HCT116 (cell line): ENCODE data around the gene CUEDC2. TPM values are rescaled to one million over a fixed set of nuclear protein-coding genes. Genes with fewer than 3 reads are reported as not detected.

ENCODE experiments used
- ATAC-seq: fragments of 200-7000 bp; cut with Tn5 transposase; 2 replicates; pipeline ENCODE4 v1.9.1; 2020; ENCODE audit warnings: mild to moderate bottlenecking, moderate library complexity
- BruUV-seq: library from RNA; stranded (reverse); fragments of 400-500 nt; replicated peaks from 2 replicates; lab custom pipeline; 2021; lab: Mats Ljungman, UMichigan
- CTCF ChIA-PET: fragments of 300-600 bp; sonication (Branson Sonifier 250); formaldehyde crosslinking; loops from one replicate; lab custom pipeline; 2021; ENCODE audit warnings: antibody characterized with exemption; lab: Charles Lee
- POLR2A ChIA-PET: fragments of 300-600, 350-600 bp; sonication (Branson Sonifier 250); formaldehyde crosslinking; loops from one replicate; lab custom pipeline; 2021; ENCODE audit warnings: antibody characterized with exemption; lab: Charles Lee
- RAD21 ChIA-PET, 2 experiments: fragments of 300-600 bp; sonication (Branson Sonifier 250); formaldehyde crosslinking; loops; one replicate each; lab custom pipeline; 2023; ENCODE audit warnings: low total read pairs in 2 of 2; ENCODE audit not compliant: uncharacterized antibody in 2 of 2, unreplicated experiment in 2 of 2, low non-redundant PET in 1 of 2; lab: Charles Lee
- DNase-seq: peaks from one replicate; pipeline ENCODE4 v3.0.0-alpha.2; 2010; ENCODE audit warnings: low read depth, low spot score
- H2AFZ ChIP-seq: fragments of 200-600 bp; shearing (Covaris generic), sonication (generic); 2 replicates; pipeline ENCODE4 v1.6.1; 2017; ENCODE audit warnings: low read depth, mixed run types, mixed read lengths, antibody characterized with exemption, low read length; ENCODE audit not compliant: poor library complexity, severe bottlenecking
- H3K27ac ChIP-seq: 2 replicates; pipeline ENCODE4 v1.5.1; 2012; ENCODE audit warnings: low read depth, low read length
- H3K27me3 ChIP-seq: fragments of 200-600 bp; sonication (generic); 2 replicates; pipeline ENCODE4 v1.6.1; 2016; ENCODE audit warnings: mixed run types, low read length, mixed read lengths; ENCODE audit not compliant: insufficient read depth
- H3K36me3 ChIP-seq, 2 experiments: fragments of 200-500 bp in 1 of 2; fragments of 200-600 bp in 1 of 2; sonication (Bioruptor generic) in 1 of 2; sonication (generic) in 1 of 2; 2 replicates each; pipeline versions ENCODE4 v1.5.1 to v1.6.1; 2014 to 2016; ENCODE audit warnings: low read length in 2 of 2, inconsistent platforms in 1 of 2, mixed read lengths in 1 of 2, mixed run types in 1 of 2; ENCODE audit not compliant: insufficient read depth in 2 of 2, control insufficient read depth in 1 of 2
- H3K4me1 ChIP-seq, 2 experiments: fragments of 200-600 bp in 1 of 2; sonication (generic) in 1 of 2; 2 replicates each; pipeline versions ENCODE4 v1.5.1 to v1.6.1; 2012 to 2017; ENCODE audit warnings: low read length in 2 of 2, inconsistent platforms in 1 of 2, mild to moderate bottlenecking in 1 of 2, mixed read lengths in 1 of 2, mixed run types in 1 of 2, moderate library complexity in 1 of 2; ENCODE audit not compliant: insufficient read depth in 2 of 2, control insufficient read depth in 1 of 2
- H3K4me2 ChIP-seq: fragments of 200-600 bp; sonication (generic); 2 replicates; pipeline ENCODE4 v1.6.1; 2017; ENCODE audit warnings: mixed run types, low read length, mixed read lengths
- H3K4me3 ChIP-seq, 2 experiments: fragments of 200-600 bp in 1 of 2; sonication (generic) in 1 of 2; replicated peaks in 1 of 2; 2 replicates each; pipeline ENCODE4 v1.5.1; 2011 to 2016; ENCODE audit warnings: low read length in 2 of 2, control low read depth in 1 of 2, low read depth in 1 of 2, mild to moderate bottlenecking in 1 of 2, mixed read lengths in 1 of 2, mixed run types in 1 of 2
- H3K79me2 ChIP-seq: fragments of 200-600 bp; sonication (generic); 2 replicates; pipeline ENCODE4 v1.6.1; 2017; ENCODE audit warnings: mild to moderate bottlenecking, mixed run types, low read length, moderate library complexity, mixed read lengths; ENCODE audit not compliant: insufficient read depth
- H3K9ac ChIP-seq: fragments of 200-600 bp; sonication (generic); 2 replicates; pipeline ENCODE4 v1.6.1; 2016; ENCODE audit warnings: low read length, mixed read lengths
- H3K9me2 ChIP-seq: fragments of 200-600 bp; sonication (generic), shearing (Covaris generic); 2 replicates; pipeline ENCODE4 v1.6.1; 2017; ENCODE audit warnings: mixed run types, mild to moderate bottlenecking, moderate library complexity; ENCODE audit not compliant: insufficient read depth
- H3K9me3 ChIP-seq, 2 experiments: fragments of 200-500 bp in 1 of 2; fragments of 200-600 bp in 1 of 2; sonication (Bioruptor generic) in 1 of 2; sonication (generic) in 1 of 2; 2 replicates each; pipeline ENCODE4 v1.6.1; 2014 to 2017; ENCODE audit warnings: low read length in 2 of 2, mixed read lengths in 2 of 2, inconsistent platforms in 1 of 2, low read depth in 1 of 2, mild to moderate bottlenecking in 1 of 2, mixed run types in 1 of 2, moderate library complexity in 1 of 2; ENCODE audit not compliant: control insufficient read depth in 1 of 2, insufficient read depth in 1 of 2
- H4K20me1 ChIP-seq: fragments of 200-600 bp; sonication (generic), shearing (Covaris generic); 2 replicates; pipeline ENCODE4 v1.6.1; 2017; ENCODE audit warnings: mixed run types, mild to moderate bottlenecking, moderate library complexity; ENCODE audit not compliant: insufficient read depth
- CEBPB ChIP-seq: IDR thresholded peaks from 2 replicates; pipeline ENCODE4 v1.6.1; 2012; ENCODE audit warnings: low read depth
- ELF1 ChIP-seq: IDR thresholded peaks from 2 replicates; pipeline ENCODE4 v1.6.1; 2012; ENCODE audit warnings: low read depth, borderline replicate concordance
- EZH2 ChIP-seq: fragments of 200-600 bp; sonication (generic); IDR thresholded peaks from 2 replicates; pipeline ENCODE4 v1.6.1; 2017; ENCODE audit warnings: antibody characterized with exemption, mixed run types
- EZH2phosphoT487 ChIP-seq: fragments of 200-600 bp; IDR thresholded peaks from 2 replicates; pipeline ENCODE4 v1.6.1; 2018; ENCODE audit warnings: antibody characterized with exemption, borderline replicate concordance
- FOSL1 ChIP-seq: IDR thresholded peaks from 2 replicates; pipeline ENCODE4 v1.6.1; 2012; ENCODE audit warnings: low read depth
- JUND ChIP-seq: IDR thresholded peaks from 2 replicates; pipeline ENCODE4 v1.6.1; 2012
- SIN3A ChIP-seq: IDR thresholded peaks from 2 replicates; pipeline ENCODE4 v1.6.1; 2012; ENCODE audit warnings: low read depth
- SP1 ChIP-seq: IDR thresholded peaks from 2 replicates; pipeline ENCODE4 v1.6.1; 2012; ENCODE audit warnings: low read depth
- SRF ChIP-seq: IDR thresholded peaks from 2 replicates; pipeline ENCODE4 v1.6.1; 2012; ENCODE audit warnings: low read depth
- ZFX ChIP-seq: fragments of 450-650 bp; IDR thresholded peaks from 2 replicates; pipeline ENCODE4 v1.6.1; 2017
- ZNF274 ChIP-seq: fragments of 200-500 bp; sonication (Bioruptor generic); IDR thresholded peaks from 2 replicates; pipeline ENCODE4 v1.6.1; 2014; ENCODE audit warnings: mild to moderate bottlenecking, low read depth, low read length, inconsistent platforms
- intact Hi-C: fragments of 100-400 bp; cut with micrococcal nuclease; formaldehyde crosslinking; loops from 2 replicates; pipeline ENCODE4 v1.10.0; 2022
- total RNA-seq: library from RNA; stranded (reverse); gene quantifications from one replicate; pipeline ENCODE4 v1.2.1, GENCODE V29; 2021; ENCODE audit not compliant: unreplicated experiment
- TF ChIP-seq, protein P1 (sequence below): IDR thresholded peaks from 2 replicates; pipeline ENCODE4 v1.6.1; 2012
- TF ChIP-seq, protein P2 (sequence below): IDR thresholded peaks from 2 replicates; pipeline ENCODE4 v1.6.1; 2012; ENCODE audit warnings: low read depth

The CUEDC2 gene
- total RNA-seq, 1 experiment from 2014 or later = 96.7 TPM

- ChIA-PET CTCF (interaction anchor here (1.1 kb wide), 1 partner anchor 12 kb away, joined by 4 read pairs; no protein-coding TSS in a partner anchor), RAD21 (no interaction called here), POLR2A (no interaction called here)
- no peak overlapping the region for H3K27ac ChIP-seq
- ATAC-seq (no peak), DNase-seq (no peak)
- no peak overlapping the region for H2AFZ ChIP-seq
- intact Hi-C loops = no loop called here
- no peak overlapping the region for H3K4me2 ChIP-seq
- no peaks in the 10 kb centered on the region for H3K9me3 ChIP-seq
- no peaks in the 10 kb centered on the region for H3K9me2 ChIP-seq
- no peaks in the 10 kb centered on the region for H3K79me2 ChIP-seq
- TF ChIP-seq FOSL1 = no peak
- TF ChIP-seq SIN3A = no peak
- TF ChIP-seq ZFX = no peak
- TF ChIP-seq ELF1 = no peak
- TF ChIP-seq EZH2phosphoT487 = no peak
- peaks cover 11 to 21% of the 10 kb centered on the region in 2 experiments for H3K4me1 ChIP-seq
- no peaks in the 10 kb centered on the region for H4K20me1 ChIP-seq
- no peaks in the 10 kb centered on the region for H3K36me3 ChIP-seq
- no peak overlapping the region for H3K4me3 ChIP-seq
- BruUV-seq = no TSS peak
- H3K9ac ChIP-seq = no peak overlapping the region
- H3K27me3 ChIP-seq = peaks cover 3% of the 10 kb centered on the region; the same call in 1 of the 2 replicates
Measured at GRCh38 chr10:102411341-102412255, 20.8 kb downstream of the CUEDC2 start.

DNA sequence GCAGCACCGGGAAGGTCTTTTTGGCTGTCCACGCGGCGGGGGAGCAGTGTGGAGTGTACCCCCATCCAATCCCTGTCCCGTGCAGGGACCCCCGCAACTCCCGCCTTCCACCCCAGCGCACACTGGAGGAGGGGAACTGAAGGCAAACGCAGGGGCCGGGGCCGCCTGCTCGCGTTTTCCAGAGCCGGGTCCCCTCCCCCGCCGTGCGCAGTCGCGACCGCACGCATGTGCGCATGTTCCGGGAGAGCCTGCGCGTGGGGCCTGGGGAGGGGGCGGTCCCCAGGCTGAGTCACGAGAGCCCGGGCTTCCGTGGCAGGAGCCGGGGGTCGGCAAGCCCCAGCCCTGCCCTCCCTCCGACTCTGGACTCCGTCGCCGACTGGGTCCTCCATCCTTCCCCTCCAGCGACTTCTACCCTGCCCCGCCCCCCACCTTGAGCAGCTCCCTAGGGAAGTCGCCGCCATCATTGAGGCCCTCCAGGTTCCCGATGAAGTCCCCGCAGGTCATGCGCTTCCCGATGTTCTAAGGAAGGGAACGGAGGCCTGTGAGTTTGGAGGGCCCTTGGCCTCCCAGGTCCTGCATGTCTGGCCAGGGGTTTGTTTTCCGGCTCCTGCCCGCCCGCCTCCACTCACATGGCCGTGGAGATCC lies 21.8 kb downstream of the CUEDC2 start:
- DNase-seq (no peak), ATAC-seq (no peak)
- no peaks in the 10 kb centered on the region for H4K20me1 ChIP-seq
- H3K27me3 ChIP-seq = peaks cover 3% of the 10 kb centered on the region; the same call in 1 of the 2 replicates
- H3K4me1 ChIP-seq = peaks cover 11 to 21% of the 10 kb centered on the region in 2 experiments
- no peak overlapping the region for H3K4me2 ChIP-seq
- no peak for TF ChIP-seq ZNF274
- no peak for TF ChIP-seq SRF
- TF ChIP-seq, protein P1, sequence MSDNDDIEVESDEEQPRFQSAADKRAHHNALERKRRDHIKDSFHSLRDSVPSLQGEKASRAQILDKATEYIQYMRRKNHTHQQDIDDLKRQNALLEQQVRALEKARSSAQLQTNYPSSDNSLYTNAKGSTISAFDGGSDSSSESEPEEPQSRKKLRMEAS = no peak
- no peak for TF ChIP-seq CEBPB
- no peak for TF ChIP-seq JUND
- no peak for TF ChIP-seq EZH2phosphoT487
- no peak for TF ChIP-seq EZH2
- TF ChIP-seq ZFX = no peak
- TF ChIP-seq, protein P2, sequence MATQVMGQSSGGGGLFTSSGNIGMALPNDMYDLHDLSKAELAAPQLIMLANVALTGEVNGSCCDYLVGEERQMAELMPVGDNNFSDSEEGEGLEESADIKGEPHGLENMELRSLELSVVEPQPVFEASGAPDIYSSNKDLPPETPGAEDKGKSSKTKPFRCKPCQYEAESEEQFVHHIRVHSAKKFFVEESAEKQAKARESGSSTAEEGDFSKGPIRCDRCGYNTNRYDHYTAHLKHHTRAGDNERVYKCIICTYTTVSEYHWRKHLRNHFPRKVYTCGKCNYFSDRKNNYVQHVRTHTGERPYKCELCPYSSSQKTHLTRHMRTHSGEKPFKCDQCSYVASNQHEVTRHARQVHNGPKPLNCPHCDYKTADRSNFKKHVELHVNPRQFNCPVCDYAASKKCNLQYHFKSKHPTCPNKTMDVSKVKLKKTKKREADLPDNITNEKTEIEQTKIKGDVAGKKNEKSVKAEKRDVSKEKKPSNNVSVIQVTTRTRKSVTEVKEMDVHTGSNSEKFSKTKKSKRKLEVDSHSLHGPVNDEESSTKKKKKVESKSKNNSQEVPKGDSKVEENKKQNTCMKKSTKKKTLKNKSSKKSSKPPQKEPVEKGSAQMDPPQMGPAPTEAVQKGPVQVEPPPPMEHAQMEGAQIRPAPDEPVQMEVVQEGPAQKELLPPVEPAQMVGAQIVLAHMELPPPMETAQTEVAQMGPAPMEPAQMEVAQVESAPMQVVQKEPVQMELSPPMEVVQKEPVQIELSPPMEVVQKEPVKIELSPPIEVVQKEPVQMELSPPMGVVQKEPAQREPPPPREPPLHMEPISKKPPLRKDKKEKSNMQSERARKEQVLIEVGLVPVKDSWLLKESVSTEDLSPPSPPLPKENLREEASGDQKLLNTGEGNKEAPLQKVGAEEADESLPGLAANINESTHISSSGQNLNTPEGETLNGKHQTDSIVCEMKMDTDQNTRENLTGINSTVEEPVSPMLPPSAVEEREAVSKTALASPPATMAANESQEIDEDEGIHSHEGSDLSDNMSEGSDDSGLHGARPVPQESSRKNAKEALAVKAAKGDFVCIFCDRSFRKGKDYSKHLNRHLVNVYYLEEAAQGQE = no peak
- no peak for TF ChIP-seq SP1
- no peak for TF ChIP-seq ELF1
- no peak overlapping the region for H3K4me3 ChIP-seq
- no TSS peak for BruUV-seq
- no peaks in the 10 kb centered on the region for H3K79me2 ChIP-seq
- no peaks in the 10 kb centered on the region for H3K36me3 ChIP-seq
- RAD21 ChIA-PET = interaction anchor here in 1 of 2 experiments (0.6 kb wide), 1 partner anchor 147 kb away, joined by 3 read pairs; no protein-coding TSS in a partner anchor
- CTCF ChIA-PET = interaction anchor here (1.0 to 1.6 kb wide), 4 partner anchors 11 to 180 kb away, joined by 3 to 13 read pairs (median 6); no protein-coding TSS in a partner anchor
- H2AFZ ChIP-seq = no peak overlapping the region
- H3K9ac ChIP-seq = no peak overlapping the region
- no peaks in the 10 kb centered on the region for H3K9me3 ChIP-seq
- no peaks in the 10 kb centered on the region for H3K9me2 ChIP-seq
- POLR2A ChIA-PET = no interaction called here
- peak overlapping the region; percentile 17; the same call in 1 of the 2 replicates for H3K27ac ChIP-seq
- intact Hi-C loops = no loop called here
